GM18873 (cell line): Measurements from ENCODE around the gene LDHAL6B.
A peak's percentile ranks its signal among the peaks of the same experiment; 100 is the strongest.

ENCODE experiments used
- ATAC-seq: cut with Tn5 transposase; IDR thresholded peaks from one replicate; pipeline ENCODE4 v1.9.1; 2021; ENCODE audit warnings: mild to moderate bottlenecking, moderate library complexity, moderate number of reproducible peaks; ENCODE audit not compliant: unreplicated experiment, low FRiP score

LDHAL6B gene

DNA sequence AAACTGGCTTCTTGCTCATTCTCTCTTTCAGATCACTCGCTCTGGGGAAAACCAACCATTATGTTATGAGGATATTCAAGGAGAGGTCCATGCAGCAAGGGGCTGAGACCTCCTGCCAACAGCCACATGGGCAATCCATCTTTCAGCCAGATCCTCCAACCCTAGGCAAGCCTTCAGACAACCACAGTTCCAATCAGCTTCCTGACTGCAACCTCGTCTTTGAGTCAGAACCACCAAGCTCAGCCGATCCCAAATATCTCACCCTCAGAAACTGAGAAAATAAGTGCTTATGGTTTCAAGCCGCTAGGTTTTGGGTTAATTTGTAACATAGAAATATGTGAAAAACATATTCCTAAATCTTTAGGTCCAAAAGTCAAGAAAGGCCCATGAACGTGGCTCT, 10.3 kb downstream of the LDHAL6B start:
- ATAC-seq: no peak

DNA sequence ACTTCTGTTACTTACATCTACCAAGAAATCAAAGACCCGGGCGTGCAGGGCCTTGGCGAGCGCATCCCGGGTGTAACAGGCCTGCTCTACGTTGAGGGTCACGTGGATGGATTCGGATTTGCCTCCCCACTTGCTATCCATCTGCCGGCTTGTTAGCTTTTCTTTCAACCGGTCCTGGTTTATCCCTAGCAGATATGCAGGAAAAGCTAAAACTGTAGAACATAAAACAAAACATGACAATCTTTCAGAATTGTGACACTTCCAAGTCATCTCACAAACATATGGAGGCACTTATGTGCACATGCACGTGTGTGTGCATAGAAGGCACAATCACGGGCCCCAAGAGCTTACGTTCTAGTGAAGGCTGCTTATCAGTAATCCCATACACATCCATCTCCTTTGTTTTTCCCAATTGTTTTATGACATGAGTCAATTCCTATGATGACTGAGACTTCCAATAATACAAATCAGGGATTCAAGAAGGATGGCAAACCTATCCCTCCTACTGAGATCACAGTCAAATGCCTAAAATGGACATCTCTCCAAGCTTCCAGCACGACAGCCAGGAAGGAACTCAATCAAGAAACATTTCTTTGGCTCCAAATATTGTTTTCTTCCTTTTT, 11.3 kb downstream of the LDHAL6B start:
- no peak for ATAC-seq

DNA sequence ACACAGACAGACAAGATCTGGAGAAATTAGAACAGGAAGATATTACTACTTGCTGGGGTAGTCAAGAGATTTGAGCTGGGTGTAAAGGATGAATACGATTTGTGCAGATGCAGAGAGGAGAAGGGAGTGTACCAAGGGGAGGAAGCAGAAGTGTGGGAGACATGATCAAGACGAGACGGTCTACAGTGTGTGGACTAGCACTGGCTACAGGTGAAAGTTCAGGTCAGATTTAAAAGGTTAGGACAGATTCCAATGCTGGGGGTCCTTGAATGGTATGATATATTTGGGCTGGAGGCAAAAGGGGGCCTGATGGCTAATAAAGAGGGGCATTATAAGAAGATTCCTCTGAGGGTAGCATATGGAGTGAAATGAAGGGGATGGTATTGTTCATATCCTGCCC, 12.1 kb downstream of the LDHAL6B start:
- ATAC-seq: no peak

DNA sequence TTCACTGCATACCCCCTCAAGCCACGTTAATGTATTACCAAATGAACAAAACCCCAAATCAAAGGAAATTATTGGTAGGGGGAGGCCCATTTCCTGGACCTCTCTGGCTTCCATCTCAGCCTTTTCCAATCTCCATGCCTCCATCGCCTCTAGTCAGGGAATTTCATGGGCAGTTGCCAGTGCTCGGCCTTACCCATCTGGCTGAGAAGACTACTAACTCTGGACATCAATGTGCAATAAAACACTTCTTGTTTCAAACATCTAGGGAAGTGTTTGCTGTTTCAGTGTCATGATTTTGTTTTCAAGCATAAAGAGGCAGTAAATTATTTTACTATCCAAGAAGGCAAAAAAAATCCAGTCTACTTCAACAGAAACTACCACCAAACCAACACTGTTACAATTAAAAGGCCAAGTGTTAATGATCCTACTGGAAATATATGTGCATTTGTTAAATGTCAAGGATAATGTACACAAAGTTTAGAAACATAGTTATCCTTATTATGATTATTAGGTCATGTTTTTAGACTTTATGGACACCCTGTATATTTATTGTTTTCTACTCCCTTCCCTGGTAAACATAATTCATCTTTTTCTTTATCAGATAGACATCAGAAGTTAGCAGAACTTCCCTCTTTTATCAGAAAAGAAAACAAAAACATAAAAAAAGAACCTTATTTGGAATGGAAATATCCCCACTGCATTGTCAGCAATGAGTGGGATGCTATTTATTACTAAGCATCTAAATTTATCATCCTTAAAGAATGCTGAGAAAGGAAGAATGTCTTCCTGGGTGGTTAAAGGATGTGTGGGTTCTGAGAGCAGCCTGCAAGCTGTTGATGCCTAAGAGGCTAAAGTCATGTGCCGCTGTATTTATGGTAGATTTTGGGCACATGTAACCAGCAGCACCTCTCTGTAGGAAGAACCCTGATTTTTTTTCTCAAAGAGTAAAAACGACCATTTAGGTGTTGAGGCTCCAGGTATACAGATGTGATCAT, 15.2 kb downstream of the LDHAL6B start:
- ATAC-seq: no peak

GRCh38 chr15:59222906-59223550, 16.4 kb downstream of the LDHAL6B start:
- no peak for ATAC-seq

GRCh38 chr15:59223736-59224135, 17.1 kb downstream of the LDHAL6B start:
- no peak for ATAC-seq

DNA sequence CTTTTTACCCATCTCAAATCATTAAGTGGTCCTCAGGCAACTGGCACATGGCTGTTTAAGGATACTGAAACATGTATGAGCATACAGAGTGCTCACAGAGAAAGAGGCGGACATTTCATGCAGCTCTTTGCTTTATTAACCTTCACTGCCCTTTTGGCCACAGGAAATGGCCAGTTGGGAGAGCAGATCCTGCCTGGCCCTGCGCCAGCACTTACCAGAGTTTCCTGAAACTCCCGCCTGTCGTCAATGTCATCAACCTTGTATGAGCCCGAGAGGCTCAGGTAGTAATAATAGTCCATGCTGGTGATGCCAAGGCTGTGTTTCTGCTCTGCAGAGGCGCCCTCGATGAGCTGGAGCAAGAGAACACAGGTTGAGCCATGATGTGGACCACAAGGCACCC, 17.8 kb downstream of the LDHAL6B start:
- ATAC-seq: no peak

GRCh38 chr15:59227021-59227420, 20.4 kb downstream of the LDHAL6B start:
- ATAC-seq: no peak

DNA sequence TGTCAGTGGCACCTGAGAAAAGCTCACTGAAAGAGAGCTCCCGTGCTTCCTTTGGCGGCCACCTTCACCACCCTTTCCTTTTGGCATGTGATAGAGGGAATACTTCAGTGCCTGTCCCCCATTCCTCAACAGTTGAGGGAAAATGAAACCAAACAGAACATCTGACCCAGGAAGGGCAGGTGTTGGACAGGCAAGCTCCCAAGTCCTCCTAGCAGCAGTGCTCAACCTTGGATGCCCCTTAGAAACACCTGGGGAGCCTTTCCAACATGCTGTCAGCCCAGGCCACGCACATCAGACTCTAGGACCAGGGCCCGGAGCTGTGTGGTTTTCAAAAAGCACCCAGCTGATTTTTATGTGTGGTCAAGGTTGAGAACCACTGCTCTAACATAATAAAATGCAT, 22.4 kb downstream of the LDHAL6B start:
- no peak for ATAC-seq

GRCh38 chr15:59229453-59229852, 22.8 kb downstream of the LDHAL6B start:
- ATAC-seq: no peak

DNA sequence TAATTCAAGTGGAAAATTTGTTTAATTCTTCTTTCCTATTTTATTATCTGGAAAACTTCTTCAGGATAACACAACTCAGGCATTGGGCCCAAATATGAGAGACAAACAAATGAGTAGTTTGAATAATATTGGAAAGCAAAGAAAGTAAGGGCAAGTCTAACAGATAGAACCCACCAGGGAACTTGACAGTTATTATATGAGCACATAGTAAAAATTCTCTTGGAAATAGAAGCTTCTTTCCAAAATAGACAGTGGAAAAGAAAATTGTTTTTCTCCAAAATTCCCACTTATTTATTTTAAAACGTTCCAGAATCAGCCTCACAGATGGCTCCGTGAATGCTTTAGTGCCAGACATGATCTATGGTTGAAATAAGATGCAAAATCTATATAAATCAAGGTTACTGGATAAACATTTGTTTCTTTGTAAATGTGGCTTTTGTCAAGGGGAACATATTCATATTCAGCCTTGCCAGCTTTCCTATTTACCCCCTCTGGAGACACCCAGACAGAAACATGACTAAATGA, 23.9 kb downstream of the LDHAL6B start:
- no peak for ATAC-seq

DNA sequence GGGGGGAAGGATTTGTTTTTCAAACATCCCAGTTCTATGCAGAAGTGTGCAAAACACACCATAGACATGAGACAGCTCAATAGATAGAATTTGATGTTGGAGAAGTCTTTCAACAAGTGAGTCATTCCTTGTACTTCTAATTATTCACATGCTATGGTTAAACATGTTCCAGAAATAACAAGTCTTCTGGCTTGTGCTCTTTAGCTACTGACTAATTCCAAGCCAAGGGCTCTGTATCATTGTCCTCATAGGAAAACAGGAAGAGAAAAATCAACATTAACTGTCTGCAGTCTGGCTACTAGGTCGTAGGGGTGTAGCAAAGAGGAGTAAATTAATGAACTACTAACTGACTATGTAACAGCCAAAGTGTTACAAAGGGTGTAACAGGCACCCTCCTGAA, 25.8 kb downstream of the LDHAL6B start:
- ATAC-seq: no peak

- no peak for ATAC-seq
These were observed 29.8 kb downstream of the LDHAL6B start for GRCh38 chr15:59236394-59236793.

- ATAC-seq: peak; percentile 42
These were observed 30.6 kb downstream of the LDHAL6B start for GRCh38 chr15:59237119-59237855.

- peak; percentile 46 for ATAC-seq
These were observed 31.3 kb downstream of the LDHAL6B start for GRCh38 chr15:59237924-59238331.

GRCh38 chr15:59240036-59240435, 33.4 kb downstream of the LDHAL6B start:
- ATAC-seq: no peak

DNA sequence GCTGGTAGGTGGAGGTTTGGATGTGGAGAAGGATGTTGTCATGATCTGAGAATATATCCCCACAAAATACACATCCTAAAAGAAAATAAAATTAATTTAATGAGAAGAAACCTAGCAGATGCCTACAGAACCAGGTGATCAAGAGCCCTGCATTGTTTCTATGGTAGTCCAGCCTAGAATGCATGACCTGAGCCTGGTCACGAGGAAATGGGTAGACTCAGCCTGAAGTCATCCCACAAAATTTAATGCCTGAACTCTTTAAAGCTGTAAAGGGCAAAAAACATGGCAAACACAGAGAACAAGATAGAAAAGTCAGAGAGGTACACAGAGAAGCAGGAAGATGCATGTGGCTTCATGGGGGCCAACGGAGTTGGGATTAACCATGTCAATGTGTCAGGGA, 36.0 kb downstream of the LDHAL6B start:
- ATAC-seq: no peak

GRCh38 chr15:59243622-59244021, 37.0 kb downstream of the LDHAL6B start:
- no peak for ATAC-seq

GRCh38 chr15:59244337-59244736, 37.7 kb downstream of the LDHAL6B start:
- peak; percentile 82 for ATAC-seq

DNA sequence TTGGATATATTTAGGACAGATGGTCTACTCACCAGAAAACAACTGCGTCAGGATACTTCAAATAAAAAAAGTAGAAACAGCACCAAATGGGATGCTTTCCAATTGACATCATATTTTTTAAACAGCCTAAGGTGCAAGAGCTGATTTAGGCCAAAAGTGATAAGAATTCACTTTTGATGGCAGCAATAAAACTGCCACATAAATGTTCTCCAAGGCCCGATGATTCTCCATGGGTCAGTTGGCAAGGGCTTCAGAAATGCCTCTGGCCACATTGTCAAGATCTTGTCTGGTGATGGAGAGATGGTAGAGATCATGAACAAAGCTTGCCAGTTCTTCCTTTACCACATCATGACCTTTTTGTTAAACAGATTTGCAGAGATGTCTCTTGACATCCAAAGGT, 38.9 kb downstream of the LDHAL6B start:
- no peak for ATAC-seq
